Cortex of kidney (tissue), 1 donor: ENCODE results near the gene NUMA1.

Experiments used
- DNase-seq: peaks from one replicate; lab custom pipeline; 2025; lab: John Stamatoyannopoulos, UW

NUMA1 gene

DNA sequence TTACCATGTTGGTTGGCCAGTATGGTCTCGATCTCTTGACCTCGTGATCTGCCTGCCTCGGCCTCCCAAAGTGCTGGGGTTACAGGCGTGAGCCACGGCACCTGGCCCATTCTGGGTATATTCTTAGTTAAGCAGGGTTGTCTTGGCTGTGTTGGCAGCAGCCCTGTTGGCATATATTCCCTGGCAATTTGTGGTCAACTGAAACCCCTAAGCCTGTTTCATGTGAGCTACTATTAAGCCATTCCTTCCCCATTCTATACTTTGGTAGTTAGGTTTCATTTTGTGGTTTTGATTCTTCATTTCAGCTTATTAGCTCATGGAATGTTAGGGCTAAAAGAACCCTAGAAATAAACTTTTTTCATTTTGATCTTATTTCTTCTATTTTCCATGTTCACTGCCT, 103.8 kb downstream of the NUMA1 start:
- no peak for DNase-seq

DNA sequence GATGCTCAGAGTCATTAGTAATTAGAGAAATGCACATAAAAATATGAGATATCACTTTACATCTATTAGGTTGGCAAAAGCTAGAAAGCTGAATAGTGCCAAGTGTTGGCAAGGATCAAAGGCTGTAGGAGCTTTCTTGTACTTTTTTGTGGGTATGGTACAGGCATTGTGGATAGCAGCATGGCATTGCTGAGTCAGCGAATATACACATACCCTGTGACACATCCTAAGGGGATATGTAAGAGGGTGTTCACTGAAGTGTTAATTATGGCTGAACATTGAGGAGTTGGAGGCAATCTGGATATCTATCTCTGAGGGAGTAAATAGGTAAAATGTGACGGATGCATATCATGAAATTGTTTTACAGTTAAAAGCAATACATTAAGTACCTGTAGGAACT, 108.7 kb downstream of the NUMA1 start:
- DNase-seq = no peak

DNA sequence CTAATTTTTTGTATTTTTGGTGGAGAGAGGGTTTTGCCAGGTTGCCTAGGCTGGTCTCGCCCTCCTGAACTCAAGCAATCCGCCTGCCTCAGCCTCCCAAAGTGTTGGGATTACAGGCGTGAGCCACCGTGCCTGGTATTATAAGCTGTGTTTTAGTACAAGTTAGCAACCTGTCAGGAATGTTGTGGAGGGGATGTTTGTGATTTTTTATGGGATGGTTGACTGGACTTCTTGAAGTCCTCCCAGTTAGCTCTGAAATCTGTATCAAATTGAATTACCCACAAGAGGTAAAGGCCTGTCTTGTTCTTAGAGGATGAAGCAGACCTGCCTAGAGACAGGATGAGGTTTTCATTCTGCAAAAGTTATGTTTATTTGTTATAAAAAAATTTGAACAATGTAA, 115.7 kb downstream of the NUMA1 start:
- no peak for DNase-seq

DNA sequence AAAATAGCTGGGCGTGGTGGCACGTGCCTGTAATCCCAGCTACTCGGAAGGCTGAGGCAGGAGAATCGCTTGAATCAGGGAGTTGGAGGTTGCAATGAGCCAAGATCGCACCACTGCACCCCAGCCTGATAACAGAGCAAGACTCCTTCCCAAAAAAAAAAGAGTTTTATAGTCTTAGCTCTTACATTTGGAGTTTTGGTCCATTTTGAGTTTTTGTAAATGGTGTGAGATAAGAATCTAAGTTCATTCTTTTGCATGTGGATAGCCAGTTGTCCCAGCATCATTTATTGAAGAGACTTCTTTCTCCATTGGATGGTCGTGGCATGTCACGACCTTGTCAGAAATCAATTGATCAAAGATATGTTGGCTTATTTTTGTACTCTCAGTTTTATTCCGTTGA, 116.9 kb downstream of the NUMA1 start:
- no peak for DNase-seq

DNA sequence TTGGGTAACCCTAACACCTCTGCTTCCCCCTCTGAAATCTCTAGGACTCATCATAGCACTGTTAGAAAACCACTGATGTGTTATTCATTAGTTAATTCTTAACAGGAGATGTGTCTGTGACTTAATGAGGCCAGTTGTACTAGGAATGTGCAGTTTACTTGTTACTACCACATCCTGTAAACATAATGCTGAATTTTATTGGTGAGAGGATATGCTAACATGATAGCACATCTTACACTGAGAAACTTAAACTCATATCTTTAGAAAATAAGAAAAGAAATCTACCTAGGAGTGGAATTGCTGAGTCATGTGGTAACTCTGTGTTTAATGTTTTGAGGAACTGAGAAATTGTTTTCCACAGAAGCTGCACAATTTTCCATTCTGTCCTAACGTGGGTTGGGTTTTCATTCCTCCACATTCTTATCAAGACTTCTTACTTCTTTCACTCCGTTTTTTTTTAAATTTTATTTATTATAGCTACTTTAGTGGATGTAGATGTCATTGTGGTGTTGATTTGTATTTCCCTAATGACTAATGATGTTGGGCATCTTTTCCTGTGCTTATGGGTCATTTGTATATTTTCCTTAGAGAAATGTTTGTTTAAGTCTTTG, 117.8 kb downstream of the NUMA1 start:
- DNase-seq = no peak

DNA sequence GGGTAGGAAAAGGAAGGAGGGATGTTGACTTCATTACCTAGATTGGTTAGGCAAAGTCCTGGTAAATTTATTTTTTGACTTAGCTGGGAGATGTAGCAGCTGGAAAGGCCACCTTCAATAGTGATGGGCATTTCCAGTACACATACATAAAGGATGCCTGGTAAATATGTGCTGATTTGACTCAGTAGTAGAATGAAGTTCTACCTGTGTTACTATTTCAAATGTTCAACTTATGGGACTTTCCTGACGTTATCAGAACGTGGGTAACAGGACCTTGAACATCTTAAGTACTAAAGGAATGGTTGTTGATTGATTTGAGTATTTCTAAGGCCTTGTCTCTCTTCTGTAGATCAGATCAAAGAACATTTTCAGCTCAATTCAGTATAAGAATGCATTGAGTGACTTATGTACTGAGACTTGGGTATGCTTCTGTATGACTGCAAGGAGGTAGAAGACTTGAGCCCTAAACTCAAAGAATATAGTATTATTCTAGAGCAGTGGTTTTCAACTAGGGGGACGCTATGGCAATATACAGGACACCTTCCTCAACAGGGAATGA, 124.4 kb downstream of the NUMA1 start:
- no peak for DNase-seq
